Upper lobe of left lung (tissue), 6 donors: Measurements from ENCODE around the gene NCF2. TPM values are rescaled to one million over a fixed set of nuclear protein-coding genes. Genes with fewer than 3 reads are reported as not detected.
A peak's percentile ranks its signal among the peaks of the same experiment; 100 is the strongest.

Source experiments
- ATAC-seq, 2 donors: fragments of 200-7000 bp; cut with Tn5 transposase; one replicate each; pipeline ENCODE4 v1.9.1; 2022; ENCODE audit warnings: mild to moderate bottlenecking in 2 of 2, moderate library complexity in 2 of 2; ENCODE audit not compliant: low FRiP score in 2 of 2
- DNase-seq, 2 donors: peaks; one replicate each; pipeline ENCODE4 v3.0.0-alpha.2; 2019 to 2020
- H3K27ac ChIP-seq, 4 donors: fragments of 200-600 bp; sonication (generic); one replicate each; pipeline ENCODE4 v1.5.1; 2016 to 2019
- H3K27me3 ChIP-seq, 4 donors: fragments of 200-600 bp; sonication (generic); one replicate each; pipeline ENCODE4 v1.5.1; 2017 to 2019
- H3K36me3 ChIP-seq, 4 donors: fragments of 200-600 bp; sonication (generic); one replicate each; pipeline ENCODE4 v1.5.1; 2016 to 2019
- H3K4me1 ChIP-seq, 4 donors: fragments of 200-600 bp; sonication (generic); one replicate each; pipeline ENCODE4 v1.5.1; 2018 to 2019
- H3K4me3 ChIP-seq, 4 donors: fragments of 200-600 bp; sonication (generic); one replicate each; pipeline ENCODE4 v1.5.1; 2017 to 2019; ENCODE audit warnings: mild to moderate bottlenecking in 2 of 4, moderate library complexity in 1 of 4
- H3K9me3 ChIP-seq, 4 donors: fragments of 200-600 bp; sonication (generic); one replicate each; pipeline ENCODE4 v1.5.1; 2018 to 2019
- CTCF ChIP-seq, 6 experiments: fragments of 450-650 bp in 4 of 6; fragments of 200-600 bp in 2 of 6; sonication (generic) in 2 of 6; IDR thresholded peaks; one replicate each; pipeline ENCODE4 v1.5.1; 2016 to 2019; ENCODE audit warnings: antibody characterized with exemption in 6 of 6
- EP300 ChIP-seq, 4 donors: sonication (generic); formaldehyde crosslinking; IDR thresholded peaks; one replicate each; pipeline ENCODE4 v1.5.1; 2017; ENCODE audit warnings: antibody characterized with exemption in 4 of 4, control low read depth in 2 of 4
- POLR2A ChIP-seq, 4 donors: fragments of 450-650 bp; IDR thresholded peaks; one replicate each; pipeline ENCODE4 v1.5.1; 2016 to 2017; ENCODE audit warnings: antibody characterized with exemption in 4 of 4, mild to moderate bottlenecking in 2 of 4
- POLR2AphosphoS5 ChIP-seq, 2 donors: sonication (generic); formaldehyde crosslinking; IDR thresholded peaks; one replicate each; pipeline ENCODE4 v1.5.1; 2017; ENCODE audit warnings: antibody characterized with exemption in 2 of 2
- WGBS, 2 donors: methylation state at CpG; one replicate each; pipeline ENCODE4 v1.1.5; 2017 to 2018; 5-methylcytosine and 5-hydroxymethylcytosine counted together
- total RNA-seq, 6 donors: library from RNA; depleted of rRNA in 4 of 6; stranded (reverse); fragments of >200 nt in 4 of 6; gene quantifications; one replicate each; pipeline versions ENCODE4 v1.1.0 to v1.2.1, GENCODE V29; 2016 to 2021
- donor health status: DM: no; HTN: no; CAD: no; lungs with moderate emphysema.
- donor health status: DM: no; HTN: yes; CAD: no; lungs with severe emphysema.

The NCF2 gene
- total RNA-seq, 6 donors from 2014 or later: 68.5 to 202 (median 143) TPM

DNA sequence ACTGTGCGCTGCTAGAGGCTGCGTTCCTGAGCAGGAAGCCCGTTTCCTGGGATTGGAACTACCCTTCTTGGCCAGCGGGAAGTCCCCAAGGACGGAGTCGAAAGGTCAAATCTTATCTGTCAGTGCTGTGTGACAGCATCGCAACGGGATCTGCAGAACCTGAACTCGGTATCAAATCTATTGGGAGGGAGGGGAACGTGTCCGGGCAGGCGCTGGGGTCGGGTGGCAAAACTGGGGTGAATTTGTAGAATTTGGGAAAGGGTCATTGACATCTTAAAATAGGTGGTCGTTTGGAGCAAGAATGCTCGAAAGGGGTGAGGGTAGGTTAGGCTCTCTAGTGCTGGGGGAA is 46.0 kb upstream of the NCF2 start:
- no peak for ATAC-seq
- no peaks in the 10 kb centered on the region for H3K27me3 ChIP-seq
- 5% methylated on average over 13 to 15 of the region's 15 CpGs for WGBS, 2 donors
- DNase-seq: peak in 1 of 2 donors; percentile 20
- peak in 1 of 6 experiments; percentile 6 for TF ChIP-seq CTCF (IDR thresholded peaks at IDR 0.05)
- TF ChIP-seq POLR2AphosphoS5 (IDR thresholded peaks at IDR 0.05): peak in 1 of 2 donors; percentile 37
- no peak for TF ChIP-seq EP300 (IDR thresholded peaks at IDR 0.05)
- TF ChIP-seq POLR2A (IDR thresholded peaks at IDR 0.05): peak in 1 of 4 donors; percentile 25
- peak overlapping the region; percentile 38 to 93 (median 88) for H3K4me3 ChIP-seq
- H3K4me1 ChIP-seq: peaks cover 24 to 37% (median 32%) of the 10 kb centered on the region in 4 donors
- H3K9me3 ChIP-seq: no peaks in the 10 kb centered on the region
- peaks cover 0 to 7% (median 0%) of the 10 kb centered on the region in 4 donors for H3K36me3 ChIP-seq
- peak overlapping the region; percentile 98 to 99 (median 98) for H3K27ac ChIP-seq

DNA sequence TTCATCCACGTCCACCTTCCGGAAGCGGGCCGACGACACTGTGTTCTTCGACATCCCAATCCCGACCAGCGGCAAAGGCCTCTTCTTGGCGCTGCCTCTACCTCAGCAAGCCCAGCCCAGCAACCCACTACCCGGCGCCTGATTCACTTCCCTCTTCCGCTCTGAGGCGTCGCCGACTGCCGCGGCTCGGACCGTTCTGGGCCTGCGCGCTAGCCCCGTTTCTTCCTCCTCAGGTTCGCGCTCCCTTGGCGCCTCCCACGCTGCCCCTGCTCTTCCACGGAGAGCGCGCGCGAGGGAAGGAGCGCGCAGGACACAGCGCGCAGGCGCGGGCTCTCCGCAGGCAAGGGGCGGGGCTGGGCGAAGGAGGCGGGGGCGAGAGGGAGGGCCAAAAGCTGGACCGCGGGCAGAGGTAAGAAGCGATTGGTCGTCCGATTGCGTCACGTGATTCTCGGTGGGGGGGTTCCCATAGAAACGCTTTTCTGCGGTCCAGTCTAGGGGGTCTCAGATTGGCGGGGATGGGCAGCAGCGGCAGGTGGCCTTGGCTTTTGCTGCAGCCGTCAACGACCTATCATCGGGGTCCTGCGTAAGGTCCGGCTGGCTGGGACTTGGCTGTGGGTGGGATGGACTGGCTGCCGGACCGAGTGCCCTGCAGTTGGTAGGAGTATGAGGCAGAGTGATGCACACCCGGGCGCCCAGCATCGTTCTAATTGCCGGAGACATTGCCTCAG is 45.5 kb upstream of the NCF2 start, which contains the start of gene ARPC5:
Gene ARPC5, minus strand, starts transcription at position 178 of the 728 bp plus-strand sequence. Its CDS starts 124 bp downstream, at position 54.
- H3K4me1 ChIP-seq: peaks cover 28 to 42% (median 37%) of the 10 kb centered on the region in 4 donors
- TF ChIP-seq CTCF (IDR thresholded peaks at IDR 0.05): no peak
- TF ChIP-seq POLR2AphosphoS5 (IDR thresholded peaks at IDR 0.05): peak; percentile 94 to 95
- TF ChIP-seq POLR2A (IDR thresholded peaks at IDR 0.05): peak; percentile 85 to 98 (median 90)
- peak in 1 of 4 donors; percentile 46 for TF ChIP-seq EP300 (IDR thresholded peaks at IDR 0.05)
- peak; percentile 96 to 99 for DNase-seq
- peaks cover 0 to 10% (median 0%) of the 10 kb centered on the region in 4 donors for H3K36me3 ChIP-seq
- H3K4me3 ChIP-seq: peak within 1 kb of the TSS; percentile 83 to 93 (median 90)
- H3K27me3 ChIP-seq: no peaks in the 10 kb centered on the region
- peak within 1 kb of the TSS; percentile 98 to 99 (median 98) for H3K27ac ChIP-seq
- ATAC-seq: peak; percentile 98 to 99
- WGBS, 2 donors: 0 to 1% methylated on average over 7 to 60 of the region's 65 CpGs
- H3K9me3 ChIP-seq: no peaks in the 10 kb centered on the region

GRCh38 chr1:183635099-183635605 is 44.9 kb upstream of the NCF2 start:
- no peaks in the 10 kb centered on the region for H3K9me3 ChIP-seq
- ATAC-seq: peak; percentile 67 to 71
- 0 to 4% methylated on average over 9 to 26 of the region's 42 CpGs for WGBS, 2 donors
- H3K36me3 ChIP-seq: peaks cover 0 to 16% (median 2%) of the 10 kb centered on the region in 4 donors
- H3K27me3 ChIP-seq: no peaks in the 10 kb centered on the region
- TF ChIP-seq POLR2AphosphoS5 (IDR thresholded peaks at IDR 0.05) (no peak), CTCF (IDR thresholded peaks at IDR 0.05) (peak in 2 of 6 experiments; percentile 9 to 13), EP300 (IDR thresholded peaks at IDR 0.05) (no peak)
- H3K4me1 ChIP-seq: peaks cover 33 to 48% (median 44%) of the 10 kb centered on the region in 4 donors
- peak overlapping the region; percentile 98 to 99 (median 98) for H3K27ac ChIP-seq
- DNase-seq: peak; percentile 47 to 92
- peak overlapping the region; percentile 83 to 93 (median 90) for H3K4me3 ChIP-seq

DNA sequence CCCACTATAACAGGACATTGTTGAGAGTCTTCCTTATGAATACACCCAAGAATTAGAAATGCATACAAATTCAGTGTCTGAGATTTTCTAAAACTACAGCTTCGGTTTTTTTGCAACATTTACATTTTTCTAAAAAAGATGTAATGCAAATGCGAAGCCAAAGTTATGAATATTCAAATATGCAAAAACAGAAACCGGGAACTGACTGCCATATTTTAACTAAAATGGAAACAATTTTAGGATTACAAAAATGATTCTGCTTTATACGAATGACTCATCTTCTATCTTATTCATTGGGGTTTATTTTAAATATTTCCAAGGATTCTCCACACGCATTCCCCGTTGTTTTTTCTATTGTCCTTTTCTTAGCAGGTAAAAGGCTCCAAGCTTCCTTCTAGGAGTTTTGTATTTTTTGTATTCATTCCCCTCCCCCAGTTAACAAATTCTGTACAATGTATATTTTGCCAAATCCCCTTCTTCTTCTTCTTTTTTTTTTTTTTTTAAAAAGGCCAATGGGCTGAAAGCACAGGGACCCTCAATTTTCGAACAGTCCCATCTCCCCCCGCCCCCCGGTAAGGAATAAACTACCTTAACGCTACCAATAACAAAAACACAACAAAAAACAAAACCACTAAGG is 44.3 kb upstream of the NCF2 start:
- 1% methylated on average over 10 of the region's 10 CpGs for WGBS, 2 donors
- no peak for DNase-seq
- H3K9me3 ChIP-seq: no peaks in the 10 kb centered on the region

More for the DNA sequence above, 44.3 kb upstream of the NCF2 start:
- Histone ChIP-seq H3K4me1 (peaks cover 37 to 51% (median 46%) of the 10 kb centered on the region in 4 donors), H3K4me3 (peak overlapping the region; percentile 83 to 93 (median 90)), H3K36me3 (peaks cover 0 to 22% (median 8%) of the 10 kb centered on the region in 4 donors), H3K27ac (peak overlapping the region; percentile 98 to 99 (median 98)), H3K27me3 (no peaks in the 10 kb centered on the region)
- ATAC-seq: no peak
- TF ChIP-seq CTCF (IDR thresholded peaks at IDR 0.05) (no peak), EP300 (IDR thresholded peaks at IDR 0.05) (no peak), POLR2AphosphoS5 (IDR thresholded peaks at IDR 0.05) (no peak), POLR2A (IDR thresholded peaks at IDR 0.05) (no peak)
